OCI-M2 (cell line): ENCODE data around the gene MTRR.

ENCODE experiments used
- DNase-seq: peaks from one replicate; lab custom pipeline; 2025; ENCODE audit not compliant: unreplicated experiment; lab: John Stamatoyannopoulos, UW

The MTRR gene

GRCh38 chr5:7856855-7857254 is 12.1 kb upstream of the MTRR start:
- DNase-seq = no peak

- DNase-seq = no peak
These were observed 11.6 kb upstream of the MTRR start for GRCh38 chr5:7857361-7857760.

DNA sequence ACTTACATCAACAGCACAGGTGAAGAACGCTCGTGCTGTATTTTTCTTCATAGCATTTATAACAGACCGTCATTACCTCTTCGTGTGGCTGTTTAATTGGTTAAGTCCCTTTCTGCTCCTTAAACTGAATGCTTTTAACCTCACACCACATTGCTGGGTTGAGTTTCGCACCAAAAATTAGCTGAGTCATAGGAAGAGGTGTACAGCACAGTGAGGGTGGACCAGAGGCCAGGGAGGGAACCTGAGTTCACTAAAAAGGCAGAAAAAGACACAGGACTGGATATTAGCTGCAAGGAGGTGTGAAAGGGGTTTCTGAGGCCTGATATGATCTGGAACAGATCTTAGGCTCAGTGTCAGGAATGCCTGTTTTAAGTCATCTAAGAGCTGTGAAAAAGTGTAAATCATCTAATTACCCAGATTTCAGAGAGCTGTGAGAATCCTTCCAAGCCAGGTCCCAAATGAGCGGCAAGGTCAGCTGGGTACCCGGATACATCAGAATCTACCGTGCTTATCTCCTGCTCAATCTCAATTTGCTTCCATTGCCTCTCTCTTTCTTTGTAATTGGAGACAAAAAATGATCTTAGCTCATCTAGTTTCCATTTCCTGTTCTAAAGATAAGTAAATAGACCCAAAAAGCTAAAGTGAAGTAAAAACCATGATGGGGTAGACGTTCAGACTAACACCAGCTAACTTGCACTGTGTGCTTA is 10.9 kb upstream of the MTRR start:
- DNase-seq = no peak

DNA sequence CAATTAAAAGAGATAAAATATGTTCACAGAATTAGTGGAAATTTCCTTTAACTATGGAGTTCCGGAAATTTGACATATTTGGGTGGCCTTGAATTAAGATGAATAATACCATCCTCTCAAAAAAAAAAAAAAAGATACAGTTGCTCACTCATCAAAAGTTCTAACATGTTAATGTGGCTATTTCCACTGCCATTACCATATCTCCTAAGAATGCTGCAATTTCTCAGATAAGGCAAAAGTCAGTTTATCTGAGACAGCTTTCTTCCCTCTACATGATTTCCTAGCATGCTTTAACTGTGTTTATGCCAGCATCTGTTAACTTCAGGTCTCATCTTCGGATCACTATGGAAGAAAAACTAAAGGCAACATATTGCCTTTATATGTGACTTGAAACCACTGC is 2.8 kb upstream of the MTRR start:
- no peak for DNase-seq

GRCh38 chr5:7867260-7867659 is 1.7 kb upstream of the MTRR start:
- DNase-seq = no peak

- DNase-seq = no peak
These were observed 548 bp upstream of the MTRR start for GRCh38 chr5:7868427-7868772.

DNA sequence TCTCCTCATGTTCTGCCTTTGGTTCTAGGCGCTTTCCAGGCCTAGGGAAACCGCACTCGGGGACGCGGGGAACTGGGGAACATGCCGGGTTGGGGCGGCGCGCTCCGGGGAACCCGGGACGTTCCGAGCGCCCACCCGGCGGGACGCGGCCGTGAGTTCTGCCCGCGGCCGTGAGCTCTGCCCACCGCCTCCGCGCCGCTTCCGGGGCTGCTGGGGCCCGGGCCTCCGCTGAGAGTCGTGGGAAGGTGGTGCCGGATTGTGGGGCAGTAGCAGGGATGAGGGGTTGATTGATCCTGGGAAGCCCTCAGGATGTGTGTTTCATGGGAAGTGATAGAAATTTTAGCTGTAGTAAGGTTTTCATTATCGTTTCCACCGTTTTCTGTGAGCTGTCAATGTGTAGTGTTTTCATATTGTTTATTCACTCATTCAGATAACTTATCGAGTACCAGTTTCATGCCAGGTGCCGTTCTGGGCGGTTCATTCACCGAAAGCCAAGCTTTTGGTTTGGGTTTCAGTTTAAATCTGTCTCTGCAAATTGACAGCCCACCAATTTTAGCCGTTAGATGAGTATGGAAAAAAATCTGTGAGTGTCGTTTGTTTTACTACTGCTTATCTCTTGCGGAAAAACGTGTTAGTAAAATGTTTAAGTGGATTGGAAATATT is 657 bp downstream of the MTRR start:
- DNase-seq = no peak

DNA sequence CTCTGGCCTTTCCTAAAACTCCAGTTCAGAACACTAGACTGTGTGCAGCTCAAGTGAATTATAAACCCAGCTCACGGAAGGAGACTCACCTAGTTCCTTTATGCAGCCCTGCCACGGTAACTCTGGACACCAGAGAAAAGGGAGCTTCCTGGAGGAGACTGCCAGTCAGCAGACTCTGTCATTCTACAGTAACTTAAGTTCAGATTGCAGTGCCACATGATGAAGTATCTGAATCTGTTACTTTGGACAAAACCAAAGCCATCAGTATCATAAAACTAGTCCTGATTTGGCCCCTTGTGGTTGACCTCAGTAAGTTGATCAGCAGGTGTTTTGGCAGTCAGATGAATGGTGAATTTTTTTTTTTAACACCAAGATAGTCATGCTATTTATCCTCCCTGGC is 2.7 kb downstream of the MTRR start:
- DNase-seq = no peak

- DNase-seq = no peak
These were observed 3.7 kb downstream of the MTRR start for GRCh38 chr5:7872517-7873130.

GRCh38 chr5:7873216-7873615 is 4.3 kb downstream of the MTRR start:
- no peak for DNase-seq

- no peak for DNase-seq
These were observed 5.7 kb downstream of the MTRR start for GRCh38 chr5:7874639-7875038.

GRCh38 chr5:7875151-7875550 is 6.2 kb downstream of the MTRR start:
- no peak for DNase-seq

- no peak for DNase-seq
These were observed 7.9 kb downstream of the MTRR start for GRCh38 chr5:7876867-7877266.

DNA sequence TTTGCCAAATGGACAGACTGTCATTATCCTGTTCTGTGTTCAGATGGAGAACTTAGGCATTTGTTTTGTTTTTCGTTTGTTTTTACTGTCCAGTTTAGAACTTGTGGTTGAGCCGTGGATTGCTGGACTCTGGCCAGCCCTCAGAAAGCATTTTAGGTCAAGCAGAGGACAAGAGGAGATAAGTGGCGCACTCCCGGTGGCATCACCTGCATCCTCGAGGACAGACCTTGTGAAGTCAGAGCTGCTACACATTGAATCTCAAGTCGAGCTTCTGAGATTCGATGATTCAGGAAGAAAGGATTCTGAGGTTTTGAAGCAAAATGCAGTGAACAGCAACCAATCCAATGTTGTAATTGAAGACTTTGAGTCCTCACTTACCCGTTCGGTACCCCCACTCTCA is 8.9 kb downstream of the MTRR start:
- DNase-seq = no peak

DNA sequence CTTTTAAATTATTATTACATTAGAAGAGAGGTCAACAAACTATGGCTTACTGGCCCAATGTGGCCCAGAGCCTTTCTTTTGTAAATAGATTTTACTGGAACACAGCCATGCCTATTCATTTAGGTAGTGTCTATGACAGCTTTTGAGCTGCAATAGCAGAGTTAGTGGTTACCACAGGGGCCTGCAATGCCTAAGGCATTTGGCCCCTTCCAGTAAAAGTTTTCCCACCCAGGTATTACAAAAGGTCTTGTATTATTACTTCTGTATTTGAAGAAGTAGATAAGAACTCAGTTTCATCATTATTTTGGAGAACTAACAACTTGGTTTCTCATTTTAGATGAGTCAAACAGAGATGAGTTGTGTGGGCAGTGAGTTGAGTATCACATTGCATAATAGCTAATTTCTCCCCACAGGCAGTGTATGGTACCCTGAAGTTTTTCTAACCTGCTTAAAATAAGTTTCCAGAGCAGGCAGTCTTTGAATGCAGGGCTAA is 9.5 kb downstream of the MTRR start:
- no peak for DNase-seq

DNA sequence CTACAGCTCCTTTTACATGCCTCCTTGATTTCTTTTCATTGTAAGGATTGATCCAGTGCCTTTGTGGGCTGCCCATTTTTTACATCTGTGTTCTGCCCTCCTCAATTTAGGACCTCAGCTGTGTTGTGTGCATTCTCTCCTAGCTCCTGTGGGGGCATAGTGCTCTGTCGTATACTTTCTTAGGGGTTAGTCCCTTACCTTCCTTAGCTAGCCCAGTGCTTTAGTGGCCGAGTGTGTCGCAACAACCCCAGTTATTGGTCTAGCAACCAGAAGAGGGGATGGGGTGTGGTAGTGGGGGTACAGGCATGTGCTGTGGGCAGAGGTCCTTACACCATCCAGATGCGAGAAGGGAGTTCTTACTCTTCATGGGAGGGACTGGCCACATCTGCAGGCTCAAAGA is 12.1 kb downstream of the MTRR start:
- no peak for DNase-seq

DNA sequence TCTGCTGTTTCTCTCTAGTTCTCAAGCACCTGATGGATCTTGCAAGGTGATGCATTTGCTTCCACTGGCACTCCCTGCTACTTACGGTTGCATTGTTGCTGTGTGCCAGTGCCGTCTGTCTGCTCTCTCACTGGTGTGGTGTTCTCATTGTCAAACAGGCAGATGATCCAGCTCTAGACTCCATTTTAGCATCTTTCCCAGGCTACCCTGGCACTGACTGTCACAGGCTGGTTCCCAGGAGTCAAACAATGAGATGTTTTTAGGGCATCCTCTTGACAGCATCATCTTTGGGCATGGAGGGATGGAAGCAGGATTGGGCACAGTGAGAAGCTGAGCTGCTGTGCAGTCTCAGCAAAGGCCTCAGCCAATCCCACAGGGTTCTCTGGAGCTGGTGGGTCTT is 12.9 kb downstream of the MTRR start:
- DNase-seq = no peak

GRCh38 chr5:7882926-7883325 is 14.0 kb downstream of the MTRR start:
- DNase-seq = no peak

- no peak for DNase-seq
These were observed 15.7 kb downstream of the MTRR start for GRCh38 chr5:7884491-7885267.

- no peak for DNase-seq
These were observed 18.0 kb downstream of the MTRR start for GRCh38 chr5:7886849-7887475.

DNA sequence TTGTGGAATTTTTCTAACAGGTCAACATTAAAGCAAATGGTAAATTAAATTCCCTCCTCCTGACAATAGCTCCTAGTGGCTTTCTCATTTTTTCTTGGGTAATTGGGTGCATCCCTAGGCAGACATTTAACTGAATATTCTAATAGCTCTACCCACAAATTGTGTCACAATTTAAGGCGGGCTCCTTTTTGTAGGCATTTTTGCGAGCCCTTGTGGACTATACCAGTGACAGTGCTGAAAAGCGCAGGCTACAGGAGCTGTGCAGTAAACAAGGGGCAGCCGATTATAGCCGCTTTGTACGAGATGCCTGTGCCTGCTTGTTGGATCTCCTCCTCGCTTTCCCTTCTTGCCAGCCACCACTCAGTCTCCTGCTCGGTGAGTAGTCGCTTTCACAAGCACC is 20.0 kb downstream of the MTRR start:
- no peak for DNase-seq
